Upper lobe of right lung (tissue), 1 donor: ENCODE measurements around the gene HIF1A. TPM values are rescaled to one million over a fixed set of nuclear protein-coding genes. Genes with fewer than 3 reads are reported as not detected.
"Not testable (repeated sequence)": the region's sequence is repeated elsewhere in the genome, so short reads cannot be mapped to it uniquely, and the experiment has no call there.

Experiments
- ATAC-seq: fragments of 200-7000 bp; cut with Tn5 transposase; one replicate; pipeline ENCODE4 v1.9.1; 2020; ENCODE audit warnings: mild to moderate bottlenecking, moderate library complexity
- DNase-seq: peaks from one replicate; pipeline ENCODE4 v3.0.0-alpha.2; 2020
- H3K27ac ChIP-seq: fragments of 200-600 bp; one replicate; pipeline ENCODE4 v1.8.0; 2022
- H3K27me3 ChIP-seq: fragments of 200-600 bp; one replicate; pipeline ENCODE4 v1.8.0; 2022; ENCODE audit warnings: mild to moderate bottlenecking
- H3K36me3 ChIP-seq: fragments of 200-600 bp; one replicate; pipeline ENCODE4 v1.8.0; 2022
- H3K4me1 ChIP-seq: fragments of 200-600 bp; one replicate; pipeline ENCODE4 v1.8.0; 2022
- H3K4me3 ChIP-seq: fragments of 200-600 bp; one replicate; pipeline ENCODE4 v1.8.0; 2022; ENCODE audit warnings: mild to moderate bottlenecking
- H3K9me3 ChIP-seq: fragments of 200-600 bp; one replicate; pipeline ENCODE4 v1.8.0; 2022
- CTCF ChIP-seq: fragments of 200-600 bp; IDR thresholded peaks from one replicate; pipeline ENCODE4 v1.8.0; 2022; ENCODE audit warnings: antibody characterized with exemption
- intact Hi-C: fragments of 100-400 bp; cut with DNase I; formaldehyde crosslinking; loops from one replicate; pipeline ENCODE4 v1.11.0; 2022
- total RNA-seq: library from RNA; stranded (reverse); fragmentation: NEBNext Ultra II Directional; extraction: Animal tissue kit (Norgen Biotek cat#: 25700); gene quantifications from one replicate; pipeline ENCODE4 v1.2.1, GENCODE V29; 2021
- donor health status: DM: no; HTN: yes; CAD: no; lungs with severe emphysema.

Gene HIF1A
- total RNA-seq, 1 donor from 2014 or later: 108 TPM

- ATAC-seq: no peak
- intact Hi-C loops: no loop called here
- DNase-seq: no peak
- Histone ChIP-seq H3K27me3 (no peaks in the 10 kb centered on the region), H3K36me3 (no peaks in the 10 kb centered on the region), H3K4me1 (peaks cover 10% of the 10 kb centered on the region), H3K4me3 (no peak overlapping the region), H3K27ac (no peak overlapping the region), H3K9me3 (no peaks in the 10 kb centered on the region)
- TF ChIP-seq CTCF: no peak
These were observed 58.3 kb downstream of the HIF1A start for GRCh38 chr14:61753631-61754030.

GRCh38 chr14:61754627-61755381 is 59.5 kb downstream of the HIF1A start:
- H3K9me3 ChIP-seq: no peaks in the 10 kb centered on the region
- no peak overlapping the region for H3K4me3 ChIP-seq
- H3K4me1 ChIP-seq: peaks cover 8% of the 10 kb centered on the region
- intact Hi-C loops: no loop called here
- DNase-seq (no peak), ATAC-seq (no peak)
- H3K36me3 ChIP-seq: no peaks in the 10 kb centered on the region
- no peaks in the 10 kb centered on the region for H3K27me3 ChIP-seq
- no peak for TF ChIP-seq CTCF
- no peak overlapping the region for H3K27ac ChIP-seq

GRCh38 chr14:61755382-61755742 is 60.0 kb downstream of the HIF1A start:
- H3K4me3 ChIP-seq, H3K9me3 ChIP-seq, DNase-seq, H3K27me3 ChIP-seq, H3K36me3 ChIP-seq, ATAC-seq, intact Hi-C loops, H3K4me1 ChIP-seq, H3K27ac ChIP-seq: not testable (repeated sequence)

GRCh38 chr14:61756135-61756534 is 60.8 kb downstream of the HIF1A start:
- no peak for TF ChIP-seq CTCF
- H3K9me3 ChIP-seq: no peaks in the 10 kb centered on the region
- H3K36me3 ChIP-seq: no peaks in the 10 kb centered on the region
- no peak overlapping the region for H3K4me3 ChIP-seq
- intact Hi-C loops: no loop called here
- H3K27ac ChIP-seq: no peak overlapping the region
- DNase-seq: no peak
- H3K27me3 ChIP-seq: no peaks in the 10 kb centered on the region
- ATAC-seq: no peak
- no peaks in the 10 kb centered on the region for H3K4me1 ChIP-seq

GRCh38 chr14:61759878-61760277 is 64.6 kb downstream of the HIF1A start:
- no peaks in the 10 kb centered on the region for H3K36me3 ChIP-seq
- H3K27ac ChIP-seq: no peak overlapping the region
- H3K9me3 ChIP-seq: no peaks in the 10 kb centered on the region
- no peaks in the 10 kb centered on the region for H3K4me1 ChIP-seq
- intact Hi-C loops: no loop called here
- H3K27me3 ChIP-seq: no peaks in the 10 kb centered on the region
- no peak for TF ChIP-seq CTCF
- ATAC-seq (no peak), DNase-seq (no peak)
- H3K4me3 ChIP-seq: no peak overlapping the region

- no peaks in the 10 kb centered on the region for H3K9me3 ChIP-seq
- H3K4me1 ChIP-seq: peaks cover 9% of the 10 kb centered on the region
- peak overlapping the region; percentile 88 for H3K4me3 ChIP-seq
- intact Hi-C loops: no loop called here
- peak overlapping the region; percentile 83 for H3K27ac ChIP-seq
- ATAC-seq: no peak
- no peaks in the 10 kb centered on the region for H3K36me3 ChIP-seq
- no peak for TF ChIP-seq CTCF
- H3K27me3 ChIP-seq: no peaks in the 10 kb centered on the region
- no peak for DNase-seq
These were observed 66.2 kb downstream of the HIF1A start for GRCh38 chr14:61761557-61761956.
